ENCODE measurements around the gene C1RL. TPM values are rescaled to one million over a fixed set of nuclear protein-coding genes. Genes with fewer than 3 reads are reported as not detected.

The C1RL gene
- total RNA-seq, 1 donor from 2014 or later = 11.0 TPM

GRCh38 chr12:7123806-7124522, 14.9 kb upstream of the C1RL start:
- H3K36me3 Mint-ChIP-seq (ENCODE audit: low read depth, unreplicated experiment) = no peaks in the 10 kb centered on the region
- TF ChIP-seq EZH2 (IDR thresholded peaks at IDR 0.05; ENCODE audit: insufficient read depth, low read length) (no peak), CTCF (IDR thresholded peaks at IDR 0.05; ENCODE audit: insufficient read depth, low read depth, low read length) (no peak)
- Histone ChIP-seq H2AFZ (ENCODE audit: low read depth, low read length) (no peak overlapping the region), H3K9me3 (ENCODE audit: insufficient read depth, low read depth, low read length) (no peaks in the 10 kb centered on the region), H3K27ac (ENCODE audit: low read depth, low read length) (no peak overlapping the region), H3K9ac (ENCODE audit: low read length) (no peak overlapping the region), H3K4me1 (ENCODE audit: insufficient read depth, low read length) (no peaks in the 10 kb centered on the region), H4K20me1 (ENCODE audit: insufficient read depth, low read length) (no peaks in the 10 kb centered on the region), H3K27me3 (ENCODE audit: insufficient read depth, low read length) (peaks cover 4% of the 10 kb centered on the region), H3K4me2 (ENCODE audit: low read length) (no peak overlapping the region), H3K4me3 (ENCODE audit: insufficient read depth, low read depth, low read length) (no peak overlapping the region), H3K36me3 (ENCODE audit: insufficient read depth, low read length) (no peaks in the 10 kb centered on the region), H3K79me2 (ENCODE audit: insufficient read depth, low read length) (no peaks in the 10 kb centered on the region)
- DNase-seq (ENCODE audit: low read depth) (no peak), FAIRE-seq (no peak)
- H3K4me1 Mint-ChIP-seq (ENCODE audit: low read depth, unreplicated experiment) = no peaks in the 10 kb centered on the region
- H3K27ac Mint-ChIP-seq (ENCODE audit: unreplicated experiment) = no peak overlapping the region
- no peak overlapping the region for H3K4me3 Mint-ChIP-seq (ENCODE audit: unreplicated experiment)
- peaks cover 40% of the 10 kb centered on the region for H3K27me3 Mint-ChIP-seq (ENCODE audit: low read depth, unreplicated experiment)
- no peaks in the 10 kb centered on the region for H3K9me3 Mint-ChIP-seq (ENCODE audit: unreplicated experiment)

- H3K36me3 Mint-ChIP-seq (ENCODE audit: low read depth, unreplicated experiment) = no peaks in the 10 kb centered on the region
- Histone ChIP-seq H2AFZ (ENCODE audit: low read depth, low read length) (no peak overlapping the region), H3K9me3 (ENCODE audit: insufficient read depth, low read depth, low read length) (no peaks in the 10 kb centered on the region), H3K9ac (ENCODE audit: low read length) (no peak overlapping the region), H3K4me2 (ENCODE audit: low read length) (no peak overlapping the region), H3K4me1 (ENCODE audit: insufficient read depth, low read length) (no peaks in the 10 kb centered on the region), H3K27me3 (ENCODE audit: insufficient read depth, low read length) (peaks cover 2% of the 10 kb centered on the region), H4K20me1 (ENCODE audit: insufficient read depth, low read length) (no peaks in the 10 kb centered on the region), H3K79me2 (ENCODE audit: insufficient read depth, low read length) (no peaks in the 10 kb centered on the region), H3K4me3 (ENCODE audit: insufficient read depth, low read depth, low read length) (no peak overlapping the region), H3K27ac (ENCODE audit: low read depth, low read length) (no peak overlapping the region), H3K36me3 (ENCODE audit: insufficient read depth, low read length) (no peaks in the 10 kb centered on the region)
- H3K27ac Mint-ChIP-seq (ENCODE audit: unreplicated experiment) = no peak overlapping the region
- H3K27me3 Mint-ChIP-seq (ENCODE audit: low read depth, unreplicated experiment) = peaks cover 38% of the 10 kb centered on the region
- H3K9me3 Mint-ChIP-seq (ENCODE audit: unreplicated experiment) = no peaks in the 10 kb centered on the region
- no peaks in the 10 kb centered on the region for H3K4me1 Mint-ChIP-seq (ENCODE audit: low read depth, unreplicated experiment)
- no peak overlapping the region for H3K4me3 Mint-ChIP-seq (ENCODE audit: unreplicated experiment)
- FAIRE-seq = no peak
- TF ChIP-seq EZH2 (IDR thresholded peaks at IDR 0.05; ENCODE audit: insufficient read depth, low read length) = no peak
- no peak for TF ChIP-seq CTCF (IDR thresholded peaks at IDR 0.05; ENCODE audit: insufficient read depth, low read depth, low read length)
- DNase-seq (ENCODE audit: low read depth) = no peak
These were observed 14.1 kb upstream of the C1RL start for GRCh38 chr12:7122811-7123769.

All from astrocyte (in vitro differentiated cells and primary cell).